ENCODE data around the gene PRRT4. TPM values are rescaled to one million over a fixed set of nuclear protein-coding genes. Genes with fewer than 3 reads are reported as not detected.

Gene PRRT4
- total RNA-seq, 1 experiment from 2014 or later, result 0.24 TPM

GRCh38 chr7:128399991-128400390, 38.5 kb upstream of the PRRT4 start:
- no peak for TF ChIP-seq CTCF (conservative IDR thresholded peaks at IDR 0.05)
- H3K9me3 ChIP-seq (ENCODE audit: control insufficient read depth, low read depth, low read length), result no peaks in the 10 kb centered on the region

More at GRCh38 chr7:128399991-128400390, 38.5 kb upstream of the PRRT4 start:
- H2AFZ ChIP-seq (ENCODE audit: low read length), result no peak overlapping the region
- no peaks in the 10 kb centered on the region for H4K20me1 ChIP-seq (ENCODE audit: control insufficient read depth, insufficient read depth, insufficient read length)
- no peaks in the 10 kb centered on the region for H3K4me1 ChIP-seq (ENCODE audit: insufficient read depth, low read length)
- H3K79me2 ChIP-seq (ENCODE audit: insufficient read depth, low read length), result no peaks in the 10 kb centered on the region
- no peaks in the 10 kb centered on the region; the same call in 1 of the 2 replicates for H3K27me3 ChIP-seq (ENCODE audit: insufficient read depth, low read length)
- H2BK120ac ChIP-seq (ENCODE audit: low read depth, low read length, poor library complexity, severe bottlenecking), result no peak overlapping the region
- H3K14ac ChIP-seq (ENCODE audit: insufficient read depth, low read length), result no peak overlapping the region
- H3K4ac ChIP-seq (ENCODE audit: low read depth, low read length), result no peak overlapping the region
- no peaks in the 10 kb centered on the region for H3K23me2 ChIP-seq (ENCODE audit: insufficient read length, low read depth, low read length, poor library complexity, severe bottlenecking)
- DNase-seq, result no peak
- H3K4me2 ChIP-seq (ENCODE audit: insufficient read depth, insufficient read length, low read length), result no peak overlapping the region
- no peak overlapping the region for H3K4me3 Mint-ChIP-seq
- no CpG with 5 or more reads among the region's 7 CpGs for WGBS (ENCODE audit: extremely low coverage, insufficient read length, low lambda C conversion rate)
- peaks cover 25% of the 10 kb centered on the region for H3K27me3 Mint-ChIP-seq (ENCODE audit: low read depth)
- no peak overlapping the region for H3T11ph ChIP-seq (ENCODE audit: low read length)
- H3K9me3 Mint-ChIP-seq, result no peaks in the 10 kb centered on the region
- no peak overlapping the region for H2BK20ac ChIP-seq (ENCODE audit: low read depth, low read length, poor library complexity, severe bottlenecking)
- no peak overlapping the region for H4K5ac ChIP-seq (ENCODE audit: insufficient read length, low read depth, low read length)
- H3K27ac ChIP-seq (ENCODE audit: insufficient read length, low read depth, low read length), result no peak overlapping the region
- no peak overlapping the region for H4K91ac ChIP-seq (ENCODE audit: insufficient read length, low read depth, low read length)
- peaks cover 8 to 31% (median 19%) of the 10 kb centered on the region in 3 experiments for H3K36me3 Mint-ChIP-seq (ENCODE audit: insufficient read depth in 1 of 3, low read depth in 3 of 3)
- H2BK12ac ChIP-seq (ENCODE audit: insufficient read length, low read depth, low read length), result no peak overlapping the region
- H3K23ac ChIP-seq (ENCODE audit: insufficient read length, low read depth, low read length), result no peak overlapping the region
- no peak overlapping the region for H4K8ac ChIP-seq (replicated peaks; ENCODE audit: insufficient read length, low read depth, low read length)
- H3K27ac Mint-ChIP-seq, result no peak overlapping the region
- H3K79me1 ChIP-seq (ENCODE audit: insufficient read depth, low read depth, low read length, poor library complexity, severe bottlenecking), result no peaks in the 10 kb centered on the region
- H3K18ac ChIP-seq (ENCODE audit: insufficient read length, low read depth, low read length), result no peak overlapping the region
- H3K9ac ChIP-seq (ENCODE audit: extremely low read depth, insufficient read length, low read length), result no peak overlapping the region
- H2BK5ac ChIP-seq (ENCODE audit: insufficient read length, low read length), result no peak overlapping the region
- no peak overlapping the region for H3K56ac ChIP-seq (ENCODE audit: insufficient read length, low read depth, low read length)
- H2BK15ac ChIP-seq (ENCODE audit: low read depth, low read length), result no peak overlapping the region
- peaks cover 8 to 14% of the 10 kb centered on the region in 2 experiments for H3K4me1 Mint-ChIP-seq
- H2AK5ac ChIP-seq (ENCODE audit: insufficient read length, low read length), result no peak overlapping the region

Measured in H9 (cell line).